HepG2 (cell line): ENCODE data around the gene SLC22A23.

ENCODE experiments used
- ARNTL ChIP-seq: sonication (generic); formaldehyde crosslinking; IDR thresholded peaks from 2 replicates; pipeline ENCODE4 v1.4.0; 2020; ENCODE audit warnings: mild to moderate bottlenecking, missing genetic modification reagents
- HHEX ChIP-seq: IDR thresholded peaks from 2 replicates; pipeline ENCODE4 v1.6.1; 2016; ENCODE audit warnings: control low read depth
- POLR2AphosphoS5 ChIP-seq: IDR thresholded peaks from 2 replicates; pipeline ENCODE4 v1.6.1; 2012; ENCODE audit warnings: low read depth, low read length
- SMC3 ChIP-seq: IDR thresholded peaks from 2 replicates; pipeline ENCODE4 v1.6.1; 2011; ENCODE audit warnings: low read length, improper control_type of control experiment
- SP1 ChIP-seq, 2 experiments: fragments of 450-650 bp in 1 of 2; sonication (generic) in 1 of 2; formaldehyde crosslinking in 1 of 2; IDR thresholded peaks; 2 replicates each; pipeline versions ENCODE4 v1.4.0 to v1.6.1; 2016 to 2020; ENCODE audit warnings: missing genetic modification reagents in 1 of 2
- TARDBP ChIP-seq: sonication (generic); formaldehyde crosslinking; IDR thresholded peaks from 2 replicates; pipeline ENCODE4 v1.8.0; 2022; ENCODE audit warnings: mild to moderate bottlenecking, missing genetic modification reagents
- TF ChIP-seq, protein P1 (sequence below): sonication (generic); formaldehyde crosslinking; IDR thresholded peaks from 2 replicates; pipeline ENCODE4 v1.4.0; 2020; ENCODE audit warnings: missing genetic modification reagents

DNA sequence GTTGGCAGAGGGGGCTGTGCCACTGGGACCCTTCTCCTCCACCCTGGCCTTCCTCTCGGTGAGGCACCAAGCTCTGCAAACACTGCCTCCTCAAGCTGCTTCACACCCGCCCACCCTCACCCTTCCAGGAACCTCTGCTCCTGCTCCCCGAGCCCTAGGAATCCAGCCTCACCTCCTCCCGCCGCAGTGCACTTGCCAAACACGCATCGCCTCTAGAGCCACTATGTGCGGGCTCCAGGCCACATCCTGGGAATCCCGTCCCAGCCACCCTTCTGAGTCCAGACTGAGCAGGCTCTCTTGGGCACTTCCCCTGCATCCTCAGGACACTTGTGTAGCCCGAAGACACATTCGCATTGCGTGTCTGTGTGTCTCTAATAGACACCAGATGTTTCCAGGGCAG, 179.6 kb downstream of the SLC22A23 start:
- TF ChIP-seq SMC3 (no peak), ARNTL (no peak), SP1 (IDR thresholded peaks at IDR 0.05) (no peak), SP1 (CRISPR knock-in tag; IDR thresholded peaks at IDR 0.05) (no peak), POLR2AphosphoS5 (0 out of 2 replicates have a peak, but pooled peaks have one; percentile 12), HHEX (CRISPR knock-in tag) (no peak), TARDBP (CRISPR knock-in tag) (no peak)
- TF ChIP-seq, protein P1, sequence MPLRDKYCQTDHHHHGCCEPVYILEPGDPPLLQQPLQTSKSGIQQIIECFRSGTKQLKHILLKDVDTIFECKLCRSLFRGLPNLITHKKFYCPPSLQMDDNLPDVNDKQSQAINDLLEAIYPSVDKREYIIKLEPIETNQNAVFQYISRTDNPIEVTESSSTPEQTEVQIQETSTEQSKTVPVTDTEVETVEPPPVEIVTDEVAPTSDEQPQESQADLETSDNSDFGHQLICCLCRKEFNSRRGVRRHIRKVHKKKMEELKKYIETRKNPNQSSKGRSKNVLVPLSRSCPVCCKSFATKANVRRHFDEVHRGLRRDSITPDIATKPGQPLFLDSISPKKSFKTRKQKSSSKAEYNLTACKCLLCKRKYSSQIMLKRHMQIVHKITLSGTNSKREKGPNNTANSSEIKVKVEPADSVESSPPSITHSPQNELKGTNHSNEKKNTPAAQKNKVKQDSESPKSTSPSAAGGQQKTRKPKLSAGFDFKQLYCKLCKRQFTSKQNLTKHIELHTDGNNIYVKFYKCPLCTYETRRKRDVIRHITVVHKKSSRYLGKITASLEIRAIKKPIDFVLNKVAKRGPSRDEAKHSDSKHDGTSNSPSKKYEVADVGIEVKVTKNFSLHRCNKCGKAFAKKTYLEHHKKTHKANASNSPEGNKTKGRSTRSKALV (CRISPR knock-in tag) = no peak
